ENCODE measurements around the gene SFXN3.

DNA sequence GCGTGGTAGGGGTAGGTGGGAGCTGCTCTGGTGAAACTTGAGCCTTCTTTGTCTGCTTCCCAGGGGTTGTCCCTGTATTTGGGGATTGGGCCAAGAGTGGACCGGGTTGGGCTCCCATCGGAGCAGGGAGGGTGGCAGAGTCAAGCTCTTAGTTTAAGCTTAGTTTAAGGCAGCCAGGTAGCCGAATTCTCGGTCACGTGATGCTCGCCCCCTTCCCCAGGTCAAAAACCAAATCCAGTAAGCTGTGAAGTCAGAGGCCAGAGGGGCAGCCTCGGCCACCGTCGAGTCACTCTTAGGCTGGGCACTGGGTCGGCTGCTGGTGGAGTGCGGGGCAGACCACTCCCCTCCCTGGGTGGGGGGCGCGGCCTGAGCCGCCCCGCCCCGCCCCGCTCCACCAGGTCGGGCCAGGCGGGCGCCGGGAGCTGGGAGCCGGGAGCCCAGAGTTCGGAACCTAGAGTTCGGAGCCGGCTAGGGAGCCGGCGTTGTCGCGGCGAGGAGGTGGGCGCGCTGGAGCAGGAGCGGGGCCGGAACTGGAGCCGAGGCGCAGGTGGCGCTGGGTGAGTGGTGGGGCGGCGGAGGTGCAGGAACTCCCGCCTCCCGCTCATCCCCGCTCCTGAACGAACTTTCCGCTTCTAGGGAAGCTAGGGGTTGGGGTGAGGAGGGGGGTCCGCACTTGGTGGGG is 34.2 kb upstream of the SFXN3 start:
- TF ChIP-seq, protein P1, sequence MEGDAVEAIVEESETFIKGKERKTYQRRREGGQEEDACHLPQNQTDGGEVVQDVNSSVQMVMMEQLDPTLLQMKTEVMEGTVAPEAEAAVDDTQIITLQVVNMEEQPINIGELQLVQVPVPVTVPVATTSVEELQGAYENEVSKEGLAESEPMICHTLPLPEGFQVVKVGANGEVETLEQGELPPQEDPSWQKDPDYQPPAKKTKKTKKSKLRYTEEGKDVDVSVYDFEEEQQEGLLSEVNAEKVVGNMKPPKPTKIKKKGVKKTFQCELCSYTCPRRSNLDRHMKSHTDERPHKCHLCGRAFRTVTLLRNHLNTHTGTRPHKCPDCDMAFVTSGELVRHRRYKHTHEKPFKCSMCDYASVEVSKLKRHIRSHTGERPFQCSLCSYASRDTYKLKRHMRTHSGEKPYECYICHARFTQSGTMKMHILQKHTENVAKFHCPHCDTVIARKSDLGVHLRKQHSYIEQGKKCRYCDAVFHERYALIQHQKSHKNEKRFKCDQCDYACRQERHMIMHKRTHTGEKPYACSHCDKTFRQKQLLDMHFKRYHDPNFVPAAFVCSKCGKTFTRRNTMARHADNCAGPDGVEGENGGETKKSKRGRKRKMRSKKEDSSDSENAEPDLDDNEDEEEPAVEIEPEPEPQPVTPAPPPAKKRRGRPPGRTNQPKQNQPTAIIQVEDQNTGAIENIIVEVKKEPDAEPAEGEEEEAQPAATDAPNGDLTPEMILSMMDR (IDR thresholded peaks at IDR 0.05): no peak
- no peak for TF ChIP-seq POLR2A (IDR thresholded peaks at IDR 0.05)

All from testis (tissue), 2 donors.